NCI-H1105 treated with DMSO at 0.1 percent for 48 hours (cell line): ENCODE data around the gene CDHR3.
"Not testable (repeated sequence)": the region's sequence is repeated elsewhere in the genome, so short reads cannot be mapped to it uniquely, and the experiment has no call there.

Experiments
- DNase-seq: peaks from one replicate; lab custom pipeline; 2025; lab: John Stamatoyannopoulos, UW

Gene CDHR3

GRCh38 chr7:106001196-106001595, 38.1 kb downstream of the CDHR3 start:
- no peak for DNase-seq

- no peak for DNase-seq
Measured at GRCh38 chr7:106001886-106002285, 38.8 kb downstream of the CDHR3 start.

GRCh38 chr7:106003525-106004064, 40.5 kb downstream of the CDHR3 start:
- no peak for DNase-seq

GRCh38 chr7:106006906-106007305, 43.8 kb downstream of the CDHR3 start:
- DNase-seq, result no peak

GRCh38 chr7:106007796-106008195, 44.7 kb downstream of the CDHR3 start:
- not testable (repeated sequence) for DNase-seq

- peak; percentile 74 for DNase-seq
Measured at GRCh38 chr7:106009503-106010226, 46.6 kb downstream of the CDHR3 start.

GRCh38 chr7:106010331-106010730, 47.3 kb downstream of the CDHR3 start:
- no peak for DNase-seq

- no peak for DNase-seq
Measured at GRCh38 chr7:106010866-106011265, 47.8 kb downstream of the CDHR3 start.

- DNase-seq, result no peak
Measured at GRCh38 chr7:106012184-106012583, 49.1 kb downstream of the CDHR3 start.

- no peak for DNase-seq
Measured at GRCh38 chr7:106012935-106013439, 49.9 kb downstream of the CDHR3 start.

- DNase-seq, result no peak
Measured at GRCh38 chr7:106015381-106016218, 52.5 kb downstream of the CDHR3 start.

- no peak for DNase-seq
Measured at GRCh38 chr7:106016331-106016730, 53.3 kb downstream of the CDHR3 start.

- no peak for DNase-seq
Measured at GRCh38 chr7:106017657-106018056, 54.6 kb downstream of the CDHR3 start.

GRCh38 chr7:106018566-106019469, 55.8 kb downstream of the CDHR3 start:
- peak; percentile 62 for DNase-seq

- peak; percentile 82 for DNase-seq
Measured at GRCh38 chr7:106019470-106019820, 56.4 kb downstream of the CDHR3 start.

- DNase-seq, result no peak
Measured at GRCh38 chr7:106021151-106022067, 58.3 kb downstream of the CDHR3 start.

- DNase-seq, result no peak
Measured at GRCh38 chr7:106022193-106022821, 59.2 kb downstream of the CDHR3 start.

GRCh38 chr7:106023369-106024322, 60.6 kb downstream of the CDHR3 start:
- no peak for DNase-seq

- DNase-seq, result no peak
Measured at GRCh38 chr7:106026101-106026500, 63.0 kb downstream of the CDHR3 start.
